Brain microvascular endothelial cell (primary cell): Measurements from ENCODE around the gene NFATC2IP.

Experiments used
- DNase-seq: peaks from one replicate; pipeline ENCODE4 v3.0.0-alpha.2; 2020
- H3K27ac ChIP-seq: fragments of 250-450 bp; sonication (Bioruptor Pico); 2 replicates; pipeline ENCODE4 v1.5.1; 2020; ENCODE audit warnings: mild to moderate bottlenecking, moderate library complexity
- H3K27me3 ChIP-seq: fragments of 250-450 bp; sonication (Bioruptor Pico); replicated peaks from 2 replicates; pipeline ENCODE4 v1.5.1; 2020; ENCODE audit warnings: mild to moderate bottlenecking
- H3K36me3 ChIP-seq: fragments of 250-450 bp; sonication (Bioruptor Pico); replicated peaks from 2 replicates; pipeline ENCODE4 v1.5.1; 2020; ENCODE audit warnings: mild to moderate bottlenecking
- H3K4me3 ChIP-seq: 2 replicates; pipeline ENCODE4 v1.5.1; 2011; ENCODE audit warnings: low read depth, mild to moderate bottlenecking, control low read depth, low read length, moderate library complexity
- in situ Hi-C: cut with HindIII; loops from 2 replicates; pipeline ENCODE4 v1.10.0; 2017; ENCODE audit warnings: low sequenced_read_pairs, low pct_ligation_motif_present
- TF ChIP-seq, protein P1 (sequence below): IDR thresholded peaks from 2 replicates; pipeline ENCODE4 v1.5.1; 2011; ENCODE audit warnings: low read depth, mild to moderate bottlenecking, moderate library complexity, low read length, control low read depth, inconsistent platforms; ENCODE audit errors: missing control alignments

The NFATC2IP gene

DNA sequence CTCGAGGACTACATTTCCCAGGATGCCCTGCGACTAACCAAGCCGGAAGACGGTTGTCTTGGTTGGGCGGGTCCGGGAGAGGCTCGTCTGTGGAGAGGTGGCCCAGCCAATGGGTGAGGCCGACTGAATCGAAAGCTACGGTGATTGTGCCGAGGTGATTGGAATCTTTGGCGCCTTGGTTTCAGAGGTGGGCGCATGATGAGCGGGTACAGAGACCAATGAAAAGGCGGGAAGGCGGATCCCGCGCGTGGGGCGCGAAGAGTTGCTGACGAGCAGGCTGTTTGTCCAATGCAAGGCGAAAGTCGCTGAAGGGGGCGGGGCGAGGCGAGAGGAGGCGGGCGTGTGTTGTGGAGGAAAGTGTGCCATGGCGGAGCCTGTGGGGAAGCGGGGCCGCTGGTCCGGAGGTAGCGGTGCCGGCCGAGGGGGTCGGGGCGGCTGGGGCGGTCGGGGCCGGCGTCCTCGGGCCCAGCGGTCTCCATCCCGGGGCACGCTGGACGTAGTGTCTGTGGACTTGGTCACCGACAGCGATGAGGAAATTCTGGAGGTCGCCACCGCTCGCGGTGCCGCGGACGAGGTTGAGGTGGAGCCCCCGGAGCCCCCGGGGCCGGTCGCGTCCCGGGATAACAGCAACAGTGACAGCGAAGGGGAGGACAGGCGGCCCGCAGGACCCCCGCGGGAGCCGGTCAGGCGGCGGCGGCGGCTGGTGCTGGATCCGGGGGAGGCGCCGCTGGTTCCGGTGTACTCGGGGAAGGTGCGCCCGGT is at the start of gene NFATC2IP:
Gene NFATC2IP (plus strand): TSS at position 290 of the 762 bp plus-strand sequence. CDS start 75 bp downstream, at position 365.
- peak within 1 kb of the TSS; percentile 80 for H3K4me3 ChIP-seq
- TF ChIP-seq, protein P1, sequence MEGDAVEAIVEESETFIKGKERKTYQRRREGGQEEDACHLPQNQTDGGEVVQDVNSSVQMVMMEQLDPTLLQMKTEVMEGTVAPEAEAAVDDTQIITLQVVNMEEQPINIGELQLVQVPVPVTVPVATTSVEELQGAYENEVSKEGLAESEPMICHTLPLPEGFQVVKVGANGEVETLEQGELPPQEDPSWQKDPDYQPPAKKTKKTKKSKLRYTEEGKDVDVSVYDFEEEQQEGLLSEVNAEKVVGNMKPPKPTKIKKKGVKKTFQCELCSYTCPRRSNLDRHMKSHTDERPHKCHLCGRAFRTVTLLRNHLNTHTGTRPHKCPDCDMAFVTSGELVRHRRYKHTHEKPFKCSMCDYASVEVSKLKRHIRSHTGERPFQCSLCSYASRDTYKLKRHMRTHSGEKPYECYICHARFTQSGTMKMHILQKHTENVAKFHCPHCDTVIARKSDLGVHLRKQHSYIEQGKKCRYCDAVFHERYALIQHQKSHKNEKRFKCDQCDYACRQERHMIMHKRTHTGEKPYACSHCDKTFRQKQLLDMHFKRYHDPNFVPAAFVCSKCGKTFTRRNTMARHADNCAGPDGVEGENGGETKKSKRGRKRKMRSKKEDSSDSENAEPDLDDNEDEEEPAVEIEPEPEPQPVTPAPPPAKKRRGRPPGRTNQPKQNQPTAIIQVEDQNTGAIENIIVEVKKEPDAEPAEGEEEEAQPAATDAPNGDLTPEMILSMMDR: no peak
- peak; percentile 100 for DNase-seq
- H3K27me3 ChIP-seq: no peaks in the 10 kb centered on the region
- H3K36me3 ChIP-seq: peaks cover 5% of the 10 kb centered on the region
- in situ Hi-C loops: no loop called here
- peak within 1 kb of the TSS; percentile 34 for H3K27ac ChIP-seq

DNA sequence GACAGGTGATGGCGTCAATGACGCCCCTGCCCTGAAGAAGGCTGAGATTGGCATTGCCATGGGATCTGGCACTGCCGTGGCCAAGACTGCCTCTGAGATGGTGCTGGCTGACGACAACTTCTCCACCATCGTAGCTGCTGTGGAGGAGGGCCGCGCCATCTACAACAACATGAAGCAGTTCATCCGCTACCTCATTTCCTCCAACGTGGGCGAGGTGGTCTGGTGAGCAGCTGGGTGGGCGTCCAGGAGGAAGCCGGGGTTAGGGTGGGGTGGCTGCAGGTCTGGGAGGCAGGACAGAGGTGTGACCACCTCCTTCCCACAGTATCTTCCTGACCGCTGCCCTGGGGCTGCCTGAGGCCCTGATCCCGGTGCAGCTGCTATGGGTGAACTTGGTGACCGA is 48.9 kb upstream of the NFATC2IP start:
- no peak for DNase-seq
- in situ Hi-C loops: no loop called here
- TF ChIP-seq, protein P1: no peak
- H3K27ac ChIP-seq: no peak overlapping the region
- no peaks in the 10 kb centered on the region for H3K27me3 ChIP-seq
- H3K36me3 ChIP-seq: no peaks in the 10 kb centered on the region
- H3K4me3 ChIP-seq: no peak overlapping the region

DNA sequence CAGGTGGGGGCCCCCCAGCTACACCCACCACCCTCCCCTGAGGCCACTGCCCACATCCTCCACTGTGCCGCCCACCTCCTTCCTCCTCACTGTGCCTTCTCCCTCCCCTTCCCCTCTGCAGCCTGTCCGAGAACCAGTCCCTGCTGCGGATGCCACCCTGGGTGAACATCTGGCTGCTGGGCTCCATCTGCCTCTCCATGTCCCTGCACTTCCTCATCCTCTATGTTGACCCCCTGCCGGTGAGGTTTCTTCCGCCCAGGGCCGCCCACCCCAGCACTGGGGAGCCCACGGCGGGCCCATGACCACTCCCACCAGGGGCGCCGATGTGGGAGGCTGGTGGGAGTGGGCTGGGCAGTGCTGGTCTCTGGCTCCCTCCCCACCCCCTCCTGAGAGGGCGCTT is 47.8 kb upstream of the NFATC2IP start:
- Histone ChIP-seq H3K4me3 (no peak overlapping the region), H3K36me3 (peaks cover 1% of the 10 kb centered on the region), H3K27ac (no peak overlapping the region), H3K27me3 (no peaks in the 10 kb centered on the region)
- TF ChIP-seq, protein P1: no peak
- in situ Hi-C loops: no loop called here
- DNase-seq: no peak

DNA sequence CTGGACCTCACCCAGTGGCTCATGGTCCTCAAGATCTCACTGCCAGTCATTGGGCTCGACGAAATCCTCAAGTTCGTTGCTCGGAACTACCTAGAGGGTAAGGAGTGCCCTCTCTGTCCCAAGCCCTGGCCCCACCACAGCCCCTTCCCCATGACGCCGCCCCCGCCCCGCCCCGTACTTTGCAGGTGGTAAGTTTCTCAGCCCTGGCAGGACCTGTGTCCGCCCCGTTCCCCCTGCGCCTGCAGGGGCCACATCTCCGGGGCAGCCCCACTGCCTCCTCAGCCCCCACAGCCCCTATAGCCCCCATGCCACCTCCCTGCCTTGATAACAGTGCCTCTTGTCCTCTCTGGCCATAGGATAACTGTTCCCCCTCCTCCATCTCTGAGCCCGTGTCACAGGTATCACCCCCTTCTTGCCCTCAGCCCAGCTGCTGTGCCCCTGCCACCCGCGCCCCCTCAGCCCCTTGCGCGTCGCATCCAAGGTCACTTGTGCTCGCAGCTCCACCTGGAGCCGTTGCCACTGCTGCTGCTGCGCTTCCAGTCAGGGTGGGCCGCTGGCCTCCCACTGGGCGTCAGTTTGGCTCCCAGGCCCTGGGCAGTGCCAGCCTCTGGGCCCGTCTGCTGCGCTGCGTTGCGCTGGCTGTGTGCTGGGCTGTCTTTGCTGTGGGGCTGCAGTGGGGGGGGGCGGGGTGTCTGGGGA is 47.2 kb upstream of the NFATC2IP start:
- in situ Hi-C loops: no loop called here
- Histone ChIP-seq H3K27me3 (no peaks in the 10 kb centered on the region), H3K27ac (no peak overlapping the region), H3K4me3 (no peak overlapping the region), H3K36me3 (peaks cover 7% of the 10 kb centered on the region)
- no peak for DNase-seq
- TF ChIP-seq, protein P1: no peak

DNA sequence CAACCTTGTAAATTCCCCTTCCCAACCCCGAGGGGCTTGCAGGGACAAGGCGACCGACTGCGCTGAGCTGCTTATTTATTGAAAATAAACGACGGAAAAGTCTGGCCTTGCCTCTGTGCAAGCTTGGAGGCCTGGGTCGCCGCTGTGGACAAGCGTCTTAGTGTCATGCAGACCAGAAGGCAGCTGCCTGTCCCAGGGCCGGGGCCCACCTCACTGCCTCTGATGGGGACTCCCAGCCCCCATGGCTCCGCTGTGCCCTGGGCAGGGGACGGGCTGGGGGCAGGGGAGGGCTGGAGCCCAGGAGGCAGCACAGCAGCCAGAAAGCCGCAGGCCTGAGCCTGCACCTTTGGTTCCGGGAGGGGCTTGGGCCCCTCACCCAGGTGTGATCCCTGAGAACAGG is 46.4 kb upstream of the NFATC2IP start:
- in situ Hi-C loops: no loop called here
- DNase-seq: no peak
- Histone ChIP-seq H3K27ac (no peak overlapping the region), H3K27me3 (no peaks in the 10 kb centered on the region), H3K4me3 (no peak overlapping the region), H3K36me3 (peaks cover 9% of the 10 kb centered on the region)
- TF ChIP-seq, protein P1: no peak
